Activated CD8-positive, alpha-beta T cell treated with anti-CD3 and anti-CD28 coated beads for 36 hours (primary cell): Measurements from ENCODE around the gene CAMK1D. TPM values are rescaled to one million over a fixed set of nuclear protein-coding genes. Genes with fewer than 3 reads are reported as not detected.

Experiments used
- ATAC-seq: fragments of 200-7000 bp; cut with Tn5 transposase; one replicate; pipeline ENCODE4 v1.10.0; 2021; ENCODE audit warnings: mild to moderate bottlenecking, moderate library complexity
- CTCF ChIA-PET: fragments of 350-600 bp; sonication (Branson Sonifier 250); formaldehyde crosslinking; loops from one replicate; lab custom pipeline; 2021; ENCODE audit warnings: antibody characterized with exemption; lab: Charles Lee
- POLR2A ChIA-PET: fragments of 350-600 bp; sonication (Branson Sonifier 250); formaldehyde crosslinking; loops from one replicate; lab custom pipeline; 2021; ENCODE audit warnings: antibody characterized with exemption; lab: Charles Lee
- DNase-seq: peaks from one replicate; pipeline ENCODE4 v3.0.0-alpha.2; 2020
- H3K27ac Mint-ChIP-seq: one replicate; pipeline ENCODE4 v1.8.0; 2021; ENCODE audit warnings: mild to moderate bottlenecking, mixed read lengths
- H3K27me3 Mint-ChIP-seq: one replicate; pipeline ENCODE4 v1.8.0; 2021; ENCODE audit warnings: mixed read lengths
- H3K36me3 Mint-ChIP-seq: one replicate; pipeline ENCODE4 v1.8.0; 2021; ENCODE audit warnings: low read depth, mixed read lengths
- H3K4me1 Mint-ChIP-seq: one replicate; pipeline ENCODE4 v1.8.0; 2021; ENCODE audit warnings: low read depth, mixed read lengths
- H3K4me3 Mint-ChIP-seq: one replicate; pipeline ENCODE4 v1.8.0; 2021; ENCODE audit warnings: mild to moderate bottlenecking, moderate library complexity, mixed read lengths
- H3K9me3 Mint-ChIP-seq: one replicate; pipeline ENCODE4 v1.8.0; 2021; ENCODE audit warnings: mixed read lengths
- intact Hi-C: fragments of 100-400 bp; cut with micrococcal nuclease; formaldehyde crosslinking; loops from one replicate; pipeline ENCODE4 v1.10.0; 2022
- total RNA-seq, 2 experiments: library from RNA; stranded (reverse); gene quantifications; one replicate each; pipeline ENCODE4 v1.2.3, GENCODE V29; 2021
- TF ChIP-seq, protein P1 (sequence below): fragments of 200-600 bp; IDR thresholded peaks from one replicate; pipeline ENCODE4 v1.8.0; 2022; ENCODE audit warnings: antibody characterized with exemption, mild to moderate bottlenecking

CAMK1D gene
- total RNA-seq, 2 experiments from 2014 or later: 13.8 TPM

DNA sequence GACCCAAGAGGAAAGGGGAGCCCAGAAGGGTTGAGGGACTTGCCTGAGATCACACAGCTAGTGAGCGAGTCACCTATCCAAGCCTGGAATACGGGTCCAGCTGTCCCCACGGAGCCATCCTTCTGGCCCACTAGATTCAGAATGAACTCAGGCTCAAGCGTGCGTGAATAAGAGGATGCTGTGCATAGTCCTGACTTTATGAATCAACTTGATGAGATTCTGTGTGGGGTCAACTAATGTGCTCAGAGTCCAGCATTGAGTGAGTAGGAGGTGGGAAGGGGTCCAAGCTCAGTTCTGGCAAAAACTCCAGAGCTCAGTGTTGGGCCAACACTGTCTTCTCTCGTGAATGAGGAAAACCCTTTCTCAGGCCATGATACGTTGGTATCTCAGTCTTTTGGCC, 41.4 kb downstream of the CAMK1D start:
- Mint-ChIP-seq H3K9me3 (no peaks in the 10 kb centered on the region), H3K4me3 (no peak overlapping the region), H3K27me3 (no peaks in the 10 kb centered on the region), H3K4me1 (peaks cover 34% of the 10 kb centered on the region), H3K36me3 (no peaks in the 10 kb centered on the region), H3K27ac (no peak overlapping the region)
- ATAC-seq: no peak
- ChIA-PET POLR2A (interaction anchor here (0.7 kb wide), 1 partner anchor 76 kb away, joined by 3 read pairs; no protein-coding TSS in a partner anchor), CTCF (interaction anchor here (0.9 kb wide), 1 partner anchor 21 kb away, joined by 4 read pairs; no protein-coding TSS in a partner anchor)
- DNase-seq: no peak
- intact Hi-C loops: no loop called here
- TF ChIP-seq, protein P1, sequence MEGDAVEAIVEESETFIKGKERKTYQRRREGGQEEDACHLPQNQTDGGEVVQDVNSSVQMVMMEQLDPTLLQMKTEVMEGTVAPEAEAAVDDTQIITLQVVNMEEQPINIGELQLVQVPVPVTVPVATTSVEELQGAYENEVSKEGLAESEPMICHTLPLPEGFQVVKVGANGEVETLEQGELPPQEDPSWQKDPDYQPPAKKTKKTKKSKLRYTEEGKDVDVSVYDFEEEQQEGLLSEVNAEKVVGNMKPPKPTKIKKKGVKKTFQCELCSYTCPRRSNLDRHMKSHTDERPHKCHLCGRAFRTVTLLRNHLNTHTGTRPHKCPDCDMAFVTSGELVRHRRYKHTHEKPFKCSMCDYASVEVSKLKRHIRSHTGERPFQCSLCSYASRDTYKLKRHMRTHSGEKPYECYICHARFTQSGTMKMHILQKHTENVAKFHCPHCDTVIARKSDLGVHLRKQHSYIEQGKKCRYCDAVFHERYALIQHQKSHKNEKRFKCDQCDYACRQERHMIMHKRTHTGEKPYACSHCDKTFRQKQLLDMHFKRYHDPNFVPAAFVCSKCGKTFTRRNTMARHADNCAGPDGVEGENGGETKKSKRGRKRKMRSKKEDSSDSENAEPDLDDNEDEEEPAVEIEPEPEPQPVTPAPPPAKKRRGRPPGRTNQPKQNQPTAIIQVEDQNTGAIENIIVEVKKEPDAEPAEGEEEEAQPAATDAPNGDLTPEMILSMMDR: no peak

DNA sequence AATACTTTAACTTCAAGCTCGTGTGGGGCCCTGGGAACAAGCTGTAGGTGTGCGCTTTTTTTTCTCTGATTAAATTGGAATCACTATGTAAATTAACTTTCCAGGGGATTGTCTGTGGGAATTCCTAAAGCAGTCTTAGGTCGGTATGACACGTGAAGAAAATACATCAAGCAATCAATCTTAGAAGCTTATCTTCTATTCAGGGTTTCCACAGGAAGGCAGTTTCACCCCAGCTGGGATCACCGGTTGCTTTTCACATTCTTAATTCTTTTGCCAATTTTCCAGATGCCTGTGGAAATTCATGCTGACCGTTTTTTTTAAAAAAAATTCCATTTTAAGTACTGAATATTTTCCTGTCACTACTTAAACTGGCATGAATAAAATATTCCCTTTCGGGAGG, 41.9 kb downstream of the CAMK1D start:
- no peak overlapping the region for H3K27ac Mint-ChIP-seq
- ChIA-PET CTCF (interaction anchor here (0.9 kb wide), 1 partner anchor 21 kb away, joined by 4 read pairs; no protein-coding TSS in a partner anchor), POLR2A (interaction anchor here (0.7 kb wide), 1 partner anchor 76 kb away, joined by 3 read pairs; no protein-coding TSS in a partner anchor)
- H3K4me1 Mint-ChIP-seq: peaks cover 35% of the 10 kb centered on the region
- no peak for ATAC-seq
- H3K27me3 Mint-ChIP-seq: no peaks in the 10 kb centered on the region
- H3K9me3 Mint-ChIP-seq: no peaks in the 10 kb centered on the region
- intact Hi-C loops: no loop called here
- H3K4me3 Mint-ChIP-seq: no peak overlapping the region
- TF ChIP-seq, protein P1: no peak
- no peak for DNase-seq
- H3K36me3 Mint-ChIP-seq: no peaks in the 10 kb centered on the region

DNA sequence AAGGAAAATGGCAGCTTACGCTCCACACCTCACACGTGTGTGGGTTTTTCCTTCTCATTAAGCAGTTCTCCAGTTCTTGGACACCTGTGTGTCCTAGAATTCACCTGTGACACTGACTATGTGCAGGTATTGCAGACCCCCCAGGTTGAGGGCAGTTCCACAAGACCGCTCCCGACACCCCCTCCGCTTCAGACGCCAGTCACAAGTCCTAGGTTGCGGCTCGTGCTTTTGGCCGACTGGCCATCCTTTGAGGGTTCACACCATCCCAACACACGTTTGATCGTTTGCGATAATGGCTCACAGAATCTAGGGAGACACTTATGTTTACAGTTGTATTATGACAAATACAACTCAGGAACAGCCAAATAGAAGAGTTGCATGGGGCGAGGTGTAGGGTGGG, 44.5 kb downstream of the CAMK1D start:
- H3K27me3 Mint-ChIP-seq: no peaks in the 10 kb centered on the region
- peaks cover 25% of the 10 kb centered on the region for H3K4me1 Mint-ChIP-seq
- TF ChIP-seq, protein P1: no peak
- ATAC-seq (no peak), DNase-seq (no peak)
- POLR2A ChIA-PET: interaction anchor here (0.6 kb wide), 1 partner anchor 183 kb away, joined by 3 read pairs; no protein-coding TSS in a partner anchor
- no peak overlapping the region for H3K27ac Mint-ChIP-seq
- no peaks in the 10 kb centered on the region for H3K9me3 Mint-ChIP-seq
- H3K4me3 Mint-ChIP-seq: no peak overlapping the region
- CTCF ChIA-PET: interaction anchor here (1.3 kb wide), 1 partner anchor 263 kb away, joined by 3 read pairs; no protein-coding TSS in a partner anchor
- H3K36me3 Mint-ChIP-seq: no peaks in the 10 kb centered on the region
- intact Hi-C loops: no loop called here

DNA sequence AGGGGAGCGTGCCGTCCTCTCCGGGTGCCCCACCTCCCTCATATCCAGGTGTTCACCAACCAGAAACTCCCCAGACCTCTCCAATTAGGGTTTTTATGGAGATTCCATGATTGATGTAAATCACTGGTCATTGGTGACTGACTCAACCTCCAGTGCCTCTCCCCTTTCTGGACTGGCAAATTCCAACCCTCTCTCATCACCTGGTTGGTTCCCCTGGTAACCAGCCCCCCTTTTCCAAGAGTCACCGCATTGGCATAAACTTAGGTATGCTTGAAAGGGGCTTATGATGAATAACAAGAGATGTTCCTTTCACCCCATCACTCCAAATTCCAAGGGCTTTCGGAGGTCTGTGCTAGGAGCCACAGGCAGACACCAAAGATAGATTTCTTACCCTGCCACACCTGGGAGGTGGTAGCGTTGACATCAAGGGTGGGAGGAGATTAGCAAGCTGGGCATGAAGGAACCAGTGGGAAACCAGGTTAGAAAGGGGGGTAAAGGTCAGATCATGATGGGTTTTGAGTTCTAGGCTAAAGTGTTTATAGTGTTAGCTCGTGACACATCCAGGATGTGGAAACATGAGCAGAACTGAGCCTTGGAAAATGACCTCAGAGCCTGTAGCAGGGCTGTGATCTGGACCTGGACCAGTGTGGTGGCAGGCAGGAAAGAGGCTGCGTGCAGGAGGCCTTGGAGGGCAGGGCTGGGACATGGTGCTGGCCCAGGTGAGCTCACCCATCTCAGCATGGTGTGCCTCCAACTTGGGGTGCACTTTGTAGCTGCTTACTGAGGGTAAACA, 45.1 kb downstream of the CAMK1D start:
- peaks cover 22% of the 10 kb centered on the region for H3K4me1 Mint-ChIP-seq
- ATAC-seq: peak; percentile 71
- ChIA-PET CTCF (interaction anchor here (0.9 to 1.3 kb wide), 2 partner anchors 77 to 262 kb away, joined by 3 read pairs; no protein-coding TSS in a partner anchor), POLR2A (interaction anchor here (0.6 kb wide), 1 partner anchor 184 kb away, joined by 3 read pairs; no protein-coding TSS in a partner anchor)
- H3K9me3 Mint-ChIP-seq: no peaks in the 10 kb centered on the region
- H3K27ac Mint-ChIP-seq: no peak overlapping the region
- DNase-seq: peak; percentile 18
- TF ChIP-seq, protein P1: no peak
- no peak overlapping the region for H3K4me3 Mint-ChIP-seq
- intact Hi-C loops: no loop called here
- H3K27me3 Mint-ChIP-seq: no peaks in the 10 kb centered on the region
- no peaks in the 10 kb centered on the region for H3K36me3 Mint-ChIP-seq

DNA sequence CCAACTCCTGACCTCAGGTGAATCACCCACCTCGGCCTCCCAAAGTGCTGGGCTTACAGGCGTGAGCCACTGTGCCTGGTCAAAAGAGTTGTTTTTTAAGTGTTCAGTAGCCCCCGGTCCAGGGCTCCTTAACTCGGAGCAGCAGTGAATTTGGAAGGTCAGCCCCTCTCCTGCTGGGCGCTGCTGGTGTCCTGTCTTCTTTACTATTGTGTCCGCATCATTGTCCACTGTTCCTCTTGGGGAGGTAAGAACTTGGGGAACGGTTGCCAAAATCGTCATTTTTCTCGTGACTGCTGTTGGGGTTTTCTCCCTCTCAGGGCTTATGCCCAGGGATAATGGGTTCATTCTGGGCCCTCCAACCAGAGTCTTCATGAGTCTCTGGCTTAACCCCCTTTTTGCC, 46.7 kb downstream of the CAMK1D start:
- no peaks in the 10 kb centered on the region for H3K27me3 Mint-ChIP-seq
- H3K4me3 Mint-ChIP-seq: no peak overlapping the region
- no peaks in the 10 kb centered on the region for H3K9me3 Mint-ChIP-seq
- no peak for ATAC-seq
- TF ChIP-seq, protein P1: no peak
- no peak overlapping the region for H3K27ac Mint-ChIP-seq
- H3K36me3 Mint-ChIP-seq: no peaks in the 10 kb centered on the region
- peaks cover 7% of the 10 kb centered on the region for H3K4me1 Mint-ChIP-seq
- intact Hi-C loops: no loop called here
- no peak for DNase-seq
- ChIA-PET CTCF (interaction anchor here (0.9 to 1.7 kb wide), 2 partner anchors 9 to 261 kb away, joined by 3 to 4 read pairs; no protein-coding TSS in a partner anchor), POLR2A (no interaction called here)
